ENCODE measurements around the gene PTPRF.

DNA sequence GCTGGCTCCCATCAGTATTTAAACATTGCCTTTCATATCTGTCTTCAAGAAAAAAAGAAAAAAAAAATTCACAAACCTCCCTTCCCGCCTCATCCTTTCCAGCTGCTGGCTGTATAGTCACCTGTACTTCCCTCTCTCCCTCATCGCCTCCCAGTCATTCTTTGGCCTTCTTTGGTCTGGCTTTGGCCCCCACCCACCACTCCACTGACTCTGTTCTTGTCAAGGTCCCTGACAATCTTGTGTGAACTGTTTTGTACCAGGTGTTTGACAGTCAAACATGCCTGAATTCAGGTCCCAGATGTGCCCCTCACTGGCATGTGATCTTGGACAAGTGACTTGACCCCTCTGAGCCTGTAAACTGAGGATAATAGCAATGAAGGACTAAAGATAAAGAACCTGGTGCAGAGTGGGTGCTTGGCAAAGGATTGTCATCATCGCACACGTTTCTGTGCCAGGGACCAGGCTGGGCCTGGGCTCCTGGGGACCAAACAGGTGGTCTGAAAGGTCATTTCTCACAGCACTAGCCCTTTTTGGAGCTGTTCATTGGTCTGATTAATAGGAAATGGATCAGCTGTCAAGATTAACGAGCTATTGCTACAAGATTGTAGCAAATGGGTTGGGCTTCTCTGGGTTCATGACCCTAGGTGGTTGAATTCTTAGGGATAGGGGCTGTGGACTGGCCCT, 21.5 kb downstream of the PTPRF start:
- TF ChIP-seq POLR2A (IDR thresholded peaks at IDR 0.05) (no peak), CTCF (IDR thresholded peaks at IDR 0.05) (no peak)

Measured in lower leg skin (tissue), 3 donors.